Stimulated activated naive B cell treated with anti-CD40 and anti-IgM and Interleukin-4, amounts not matched to agents 10 μg/mL and 1 μg/mL and 100 μg/mL, for 72 hours (primary cell): ENCODE results near the gene APOL2.
"Not testable (repeated sequence)": the region's sequence is repeated elsewhere in the genome, so short reads cannot be mapped to it uniquely, and the experiment has no call there.

Experiments
- ATAC-seq, 2 donors: fragments of 150-1000 bp; cut with Tn5 transposase; replicated peaks; 2 replicates each; pipeline ENCODE4 v1.10.0; 2021; ENCODE audit warnings: moderate library complexity in 1 of 2
- DNase-seq: peaks from one replicate; pipeline ENCODE4 v3.0.0; 2021
- H3K27ac Mint-ChIP-seq: one replicate; pipeline ENCODE4 v1.8.0; 2022; ENCODE audit warnings: mild to moderate bottlenecking, mixed read lengths
- H3K27me3 Mint-ChIP-seq, 2 donors: one replicate each; pipeline ENCODE4 v1.8.0; 2022; ENCODE audit warnings: mixed read lengths in 2 of 2
- H3K36me3 Mint-ChIP-seq, 2 donors: one replicate each; pipeline ENCODE4 v1.8.0; 2022; ENCODE audit warnings: mixed read lengths in 2 of 2, mild to moderate bottlenecking in 1 of 2
- H3K4me1 Mint-ChIP-seq, 2 donors: one replicate each; pipeline ENCODE4 v1.8.0; 2022; ENCODE audit warnings: mixed read lengths in 2 of 2, mild to moderate bottlenecking in 1 of 2
- H3K4me3 Mint-ChIP-seq, 2 donors: one replicate each; pipeline ENCODE4 v1.8.0; 2022; ENCODE audit warnings: mild to moderate bottlenecking in 2 of 2, mixed read lengths in 2 of 2, moderate library complexity in 1 of 2
- H3K9me3 Mint-ChIP-seq, 2 donors: one replicate each; pipeline ENCODE4 v1.8.0; 2022; ENCODE audit warnings: mixed read lengths in 2 of 2, mild to moderate bottlenecking in 1 of 2

Gene APOL2

GRCh38 chr22:36256478-36256877 is 17.2 kb upstream of the APOL2 start:
- Mint-ChIP-seq H3K4me3 (no peak overlapping the region), H3K36me3 (peaks cover 22 to 35% of the 10 kb centered on the region in 2 donors), H3K4me1 (peaks cover 30 to 41% of the 10 kb centered on the region in 2 donors), H3K27me3 (no peaks in the 10 kb centered on the region), H3K27ac (no peak overlapping the region), H3K9me3 (no peaks in the 10 kb centered on the region)
- no peak for DNase-seq
- ATAC-seq = no peak

- H3K9me3 Mint-ChIP-seq, H3K27ac Mint-ChIP-seq, H3K4me3 Mint-ChIP-seq, ATAC-seq, DNase-seq, H3K27me3 Mint-ChIP-seq: not testable (repeated sequence)
- Mint-ChIP-seq H3K4me1 (peaks cover 32 to 43% of the 10 kb centered on the region in 2 donors), H3K36me3 (peaks cover 22 to 32% of the 10 kb centered on the region in 2 donors)
Observed at GRCh38 chr22:36255572-36255971, 16.2 kb upstream of the APOL2 start.

- H3K4me1 Mint-ChIP-seq = peaks cover 34 to 48% of the 10 kb centered on the region in 2 donors
- DNase-seq (no peak), ATAC-seq (peak in 1 of 2 donors; percentile 14)
Observed at GRCh38 chr22:36253523-36254490, 14.5 kb upstream of the APOL2 start.

GRCh38 chr22:36252754-36253522 is 13.6 kb upstream of the APOL2 start, which contains the start of gene APOL1:
Gene APOL1, plus strand, starts transcription at chr22:36253133. Its CDS starts 1,823 bp downstream, at chr22:36254956.
- DNase-seq = peak; percentile 32

More at GRCh38 chr22:36253523-36254490, 14.5 kb upstream of the APOL2 start:
- H3K27ac Mint-ChIP-seq = peak overlapping the region; percentile 97
- H3K9me3 Mint-ChIP-seq = peaks cover 0 to 3% of the 10 kb centered on the region in 2 donors
- peaks cover 22 to 26% of the 10 kb centered on the region in 2 donors for H3K36me3 Mint-ChIP-seq
- no peaks in the 10 kb centered on the region for H3K27me3 Mint-ChIP-seq
- H3K4me3 Mint-ChIP-seq = peak overlapping the region; percentile 94

GRCh38 chr22:36251979-36252608 is 12.8 kb upstream of the APOL2 start:
- H3K27me3 Mint-ChIP-seq, H3K9me3 Mint-ChIP-seq, DNase-seq, ATAC-seq: not testable (repeated sequence)
- Mint-ChIP-seq H3K27ac (peak overlapping the region; percentile 97), H3K4me1 (peaks cover 28 to 35% of the 10 kb centered on the region in 2 donors), H3K36me3 (peaks cover 14 to 20% of the 10 kb centered on the region in 2 donors), H3K4me3 (peak overlapping the region; percentile 10 to 94)

More at GRCh38 chr22:36252754-36253522, 13.6 kb upstream of the APOL2 start, which contains the start of gene APOL1:
- peaks cover 4 to 6% of the 10 kb centered on the region in 2 donors for H3K9me3 Mint-ChIP-seq
- peaks cover 28 to 39% of the 10 kb centered on the region in 2 donors for H3K4me1 Mint-ChIP-seq
- peak within 1 kb of the TSS; percentile 97 for H3K27ac Mint-ChIP-seq
- peaks cover 17 to 23% of the 10 kb centered on the region in 2 donors for H3K36me3 Mint-ChIP-seq
- ATAC-seq = peak; percentile 91 to 94
- H3K4me3 Mint-ChIP-seq = peak within 1 kb of the TSS; percentile 94
- no peaks in the 10 kb centered on the region for H3K27me3 Mint-ChIP-seq

- not testable (repeated sequence) for DNase-seq, H3K27me3 Mint-ChIP-seq, H3K4me3 Mint-ChIP-seq, H3K9me3 Mint-ChIP-seq, ATAC-seq
- Mint-ChIP-seq H3K36me3 (peaks cover 12 to 13% of the 10 kb centered on the region in 2 donors), H3K27ac (peak overlapping the region; percentile 66), H3K4me1 (peaks cover 28 to 35% of the 10 kb centered on the region in 2 donors)
Observed at GRCh38 chr22:36250292-36250960, 11.1 kb upstream of the APOL2 start.

GRCh38 chr22:36249160-36249559 is 9.8 kb upstream of the APOL2 start:
- peaks cover 27 to 29% of the 10 kb centered on the region in 2 donors for H3K4me1 Mint-ChIP-seq
- no peak for DNase-seq

GRCh38 chr22:36247955-36248354 is 8.6 kb upstream of the APOL2 start:
- peaks cover 4 to 6% of the 10 kb centered on the region in 2 donors for H3K9me3 Mint-ChIP-seq
- DNase-seq (no peak), ATAC-seq (no peak)
- H3K4me3 Mint-ChIP-seq = no peak overlapping the region
- peaks cover 3 to 6% of the 10 kb centered on the region in 2 donors for H3K36me3 Mint-ChIP-seq
- H3K27me3 Mint-ChIP-seq = no peaks in the 10 kb centered on the region
- H3K27ac Mint-ChIP-seq = no peak overlapping the region
- peaks cover 17% of the 10 kb centered on the region in 2 donors for H3K4me1 Mint-ChIP-seq

More at GRCh38 chr22:36249160-36249559, 9.8 kb upstream of the APOL2 start:
- Mint-ChIP-seq H3K4me3 (no peak overlapping the region), H3K27ac (no peak overlapping the region), H3K36me3 (peaks cover 9 to 10% of the 10 kb centered on the region in 2 donors), H3K9me3 (peaks cover 4 to 6% of the 10 kb centered on the region in 2 donors), H3K27me3 (no peaks in the 10 kb centered on the region)
- no peak for ATAC-seq

- DNase-seq = no peak
- peaks cover 3 to 6% of the 10 kb centered on the region in 2 donors for H3K36me3 Mint-ChIP-seq
- H3K9me3 Mint-ChIP-seq = peaks cover 8 to 9% of the 10 kb centered on the region in 2 donors
- H3K27me3 Mint-ChIP-seq = no peaks in the 10 kb centered on the region
- H3K4me3 Mint-ChIP-seq = no peak overlapping the region
- H3K4me1 Mint-ChIP-seq = peaks cover 8 to 10% of the 10 kb centered on the region in 2 donors
- no peak overlapping the region for H3K27ac Mint-ChIP-seq
- no peak for ATAC-seq
Observed at GRCh38 chr22:36246718-36247117, 7.4 kb upstream of the APOL2 start.

GRCh38 chr22:36245805-36246356 is 6.6 kb upstream of the APOL2 start:
- ATAC-seq = no peak
- Mint-ChIP-seq H3K4me3 (no peak overlapping the region), H3K27ac (no peak overlapping the region), H3K36me3 (peaks cover 3 to 6% of the 10 kb centered on the region in 2 donors), H3K9me3 (peaks cover 8 to 9% of the 10 kb centered on the region in 2 donors), H3K4me1 (peaks cover 5 to 10% of the 10 kb centered on the region in 2 donors), H3K27me3 (no peaks in the 10 kb centered on the region)
- DNase-seq = no peak

GRCh38 chr22:36244522-36245391 is 5.4 kb upstream of the APOL2 start:
- Mint-ChIP-seq H3K27ac (no peak overlapping the region), H3K9me3 (peaks cover 5 to 9% of the 10 kb centered on the region in 2 donors), H3K4me1 (peaks cover 3 to 5% of the 10 kb centered on the region in 2 donors), H3K4me3 (no peak overlapping the region), H3K27me3 (no peaks in the 10 kb centered on the region), H3K36me3 (peaks cover 3 to 6% of the 10 kb centered on the region in 2 donors)
- DNase-seq = no peak
- no peak for ATAC-seq

GRCh38 chr22:36243986-36244385 is 4.7 kb upstream of the APOL2 start:
- DNase-seq (no peak), ATAC-seq (no peak)
- Mint-ChIP-seq H3K4me1 (peaks cover 6 to 12% of the 10 kb centered on the region in 2 donors), H3K27me3 (no peaks in the 10 kb centered on the region), H3K9me3 (peaks cover 5 to 9% of the 10 kb centered on the region in 2 donors), H3K27ac (no peak overlapping the region), H3K4me3 (no peak overlapping the region), H3K36me3 (peaks cover 7 to 9% of the 10 kb centered on the region in 2 donors)
